SKM-1 (cell line): ENCODE measurements around the gene GGN.
"Not testable (repeated sequence)": the region's sequence is repeated elsewhere in the genome, so short reads cannot be mapped to it uniquely, and the experiment has no call there.

Experiments used
- DNase-seq: peaks from one replicate; lab custom pipeline; 2025; ENCODE audit not compliant: unreplicated experiment; lab: John Stamatoyannopoulos, UW

GGN gene

GRCh38 chr19:38387550-38388348, at the start of gene GGN:
Gene GGN (minus strand): TSS chr19:38388034. CDS start chr19:38387261, 773 bp downstream.
- peak; percentile 19 for DNase-seq

- DNase-seq: no peak
These were observed 49.5 kb upstream of the GGN start for GRCh38 chr19:38437295-38437694.

- no peak for DNase-seq
These were observed 46.8 kb upstream of the GGN start for GRCh38 chr19:38434549-38435051.

DNA sequence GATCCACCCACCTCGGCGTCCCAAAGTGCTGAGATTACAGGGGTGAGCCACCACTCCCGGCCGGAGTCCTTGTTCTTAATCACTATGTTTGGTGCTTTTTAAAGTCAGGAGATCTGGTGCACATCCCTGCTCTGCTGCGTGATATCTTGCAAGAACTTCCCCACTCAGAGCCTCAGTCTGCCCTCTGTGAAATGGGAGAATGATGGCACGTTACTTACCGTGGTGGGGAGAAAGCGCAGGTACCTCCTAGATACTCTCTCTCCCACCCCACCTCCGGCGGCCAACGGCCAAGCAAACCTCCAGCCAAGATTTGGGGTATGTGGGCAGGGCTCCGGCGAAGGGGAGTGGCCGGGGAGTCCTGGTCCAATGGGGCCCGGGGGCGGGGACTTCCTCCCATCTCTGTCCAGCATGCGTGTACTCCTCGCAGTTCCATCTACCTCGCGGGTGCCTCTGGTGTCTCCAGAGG, 45.5 kb upstream of the GGN start, which contains the start of gene RYR1:
Gene RYR1, plus strand, starts transcription at position 424 of the 466 bp plus-strand sequence. CDS start 139 bp downstream, outside the sequence.
- no peak for DNase-seq

DNA sequence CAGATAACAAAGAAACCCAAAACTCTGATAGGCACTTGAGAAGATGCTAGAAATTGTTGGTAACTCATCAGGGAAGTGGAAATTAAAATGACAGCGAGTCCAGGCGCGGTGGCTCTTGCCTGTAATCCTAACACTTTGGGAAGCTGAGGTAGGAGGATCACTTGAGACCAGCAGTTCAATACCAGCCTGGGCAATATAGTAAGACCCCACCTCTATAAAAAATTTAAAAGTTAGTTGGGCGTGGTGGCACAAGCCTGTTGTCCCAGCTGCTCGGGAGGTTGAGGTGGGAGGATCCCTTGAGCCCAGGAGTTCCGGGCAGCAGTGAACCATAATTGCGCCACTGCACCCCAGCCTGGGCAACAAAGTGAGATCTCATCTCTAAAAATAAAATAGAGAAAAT, 43.1 kb upstream of the GGN start:
- DNase-seq: no peak

GRCh38 chr19:38429811-38430156, 42.0 kb upstream of the GGN start:
- DNase-seq: no peak

DNA sequence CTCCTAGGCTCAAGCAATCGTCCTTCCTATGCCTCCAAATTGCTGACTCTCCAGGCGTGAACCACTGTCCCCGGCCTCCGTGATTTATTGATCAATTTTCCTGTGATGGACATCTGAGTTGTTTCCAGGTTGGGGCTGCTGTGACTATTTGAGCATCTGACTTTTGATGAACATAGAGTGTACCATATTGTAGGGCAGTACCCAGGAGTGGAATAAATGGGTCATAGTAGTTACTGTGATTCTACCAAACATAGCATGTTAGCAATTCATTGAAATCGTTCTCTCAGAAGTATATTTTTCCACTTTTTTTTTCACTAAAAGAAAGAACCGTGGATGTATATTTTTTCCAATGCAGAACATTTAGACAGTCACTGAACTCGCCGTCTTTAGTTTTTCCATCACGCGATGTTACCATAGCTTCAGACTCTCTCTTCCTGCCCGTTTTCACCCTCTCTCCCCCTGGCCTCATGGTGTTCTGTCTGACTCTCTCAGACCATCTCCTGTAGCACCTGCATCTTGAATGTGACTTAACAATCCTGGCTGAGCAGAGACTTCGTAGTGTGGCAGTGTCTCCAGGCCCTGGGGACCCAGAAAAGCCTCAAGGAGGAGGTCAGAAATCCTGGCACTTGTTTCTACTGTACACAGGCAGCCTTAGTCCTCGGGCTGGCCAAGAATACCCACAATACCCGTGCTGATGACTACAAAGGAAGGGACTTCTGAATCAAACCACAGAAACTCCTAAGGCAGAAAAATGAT, 41.4 kb upstream of the GGN start:
- DNase-seq: no peak

DNA sequence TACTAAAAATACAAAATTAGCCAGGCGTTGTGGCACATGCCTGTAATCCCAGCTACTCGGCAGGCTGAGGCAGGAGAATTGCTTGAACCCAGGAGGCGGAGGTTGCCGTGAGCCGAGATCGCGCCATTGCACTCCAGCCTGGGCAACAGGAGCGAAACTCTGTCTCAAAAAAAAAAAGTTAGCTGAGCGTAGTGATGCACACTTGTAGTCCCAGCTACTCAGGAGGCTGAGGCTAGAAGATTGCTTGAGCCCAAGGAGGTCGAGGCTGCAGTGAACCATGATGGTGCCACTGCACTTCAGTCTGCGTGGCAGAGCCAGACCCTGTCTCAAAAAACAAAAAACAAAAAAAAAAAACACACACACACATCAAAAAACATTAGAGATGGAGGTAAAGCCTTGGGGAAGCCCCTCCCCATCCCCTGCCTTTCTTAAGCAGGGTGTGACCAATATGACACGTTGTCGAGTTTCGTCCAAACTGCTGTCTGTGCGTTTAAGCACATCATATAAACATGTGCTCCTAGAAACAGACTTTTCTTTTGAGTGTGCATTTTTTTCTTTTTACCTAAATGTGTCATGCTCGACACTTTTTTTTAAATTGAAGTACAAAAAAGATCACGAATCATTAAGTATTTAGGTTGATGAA, 39.3 kb upstream of the GGN start:
- DNase-seq: not testable (repeated sequence)

- DNase-seq: peak; percentile 77
These were observed 38.1 kb upstream of the GGN start, which contains the start of gene RASGRP4 for GRCh38 chr19:38425810-38426466. Gene RASGRP4 (minus strand): TSS chr19:38426219. CDS start chr19:38426091, 128 bp downstream.

DNA sequence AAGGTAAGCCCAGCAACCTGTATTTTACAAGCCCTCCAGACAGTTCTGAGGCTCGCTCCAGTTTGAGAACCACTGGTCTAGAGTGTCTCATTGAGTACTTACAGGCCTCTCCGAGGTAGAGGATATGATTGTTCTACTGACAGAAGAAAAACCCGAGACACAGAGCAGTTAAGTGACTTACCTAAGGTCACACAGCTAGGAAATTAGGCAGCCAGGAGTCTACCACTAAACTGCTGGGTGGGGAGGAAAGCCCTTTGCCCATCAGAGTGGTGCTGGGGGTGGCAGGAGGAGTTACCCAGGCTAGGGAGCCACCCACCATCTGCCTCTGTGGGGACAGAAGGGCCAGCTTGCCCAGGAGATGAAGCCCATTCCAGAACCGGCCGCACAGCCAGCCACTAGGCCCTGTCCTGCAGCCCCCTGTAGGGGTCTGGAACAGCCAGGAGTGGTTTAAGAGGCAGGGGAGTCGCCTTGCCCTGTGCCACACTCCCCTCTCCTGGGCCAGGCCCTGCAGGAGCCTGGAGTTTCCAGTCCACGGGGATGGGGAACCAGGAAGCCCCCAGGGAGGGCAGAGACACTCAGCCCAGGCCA, 37.5 kb upstream of the GGN start:
- no peak for DNase-seq

GRCh38 chr19:38424272-38424671, 36.4 kb upstream of the GGN start:
- no peak for DNase-seq

DNA sequence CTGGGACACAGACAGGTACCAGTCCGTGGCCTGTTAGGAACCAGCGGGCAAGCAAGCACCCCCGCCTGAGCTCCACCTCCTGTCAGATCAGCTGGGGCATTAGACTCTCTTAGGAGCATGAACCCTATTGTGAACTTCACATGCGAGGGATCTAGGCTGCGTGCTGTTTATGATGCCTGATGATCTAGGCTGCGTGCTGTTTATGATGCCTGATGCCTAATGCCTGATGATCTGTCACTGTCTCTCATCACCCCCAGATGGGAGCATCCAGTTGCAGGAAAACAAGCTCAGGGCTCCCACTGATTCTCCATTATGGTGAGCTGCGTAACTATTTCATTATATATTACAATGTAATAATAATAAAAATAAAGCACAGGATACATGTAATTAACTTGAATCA, 34.6 kb upstream of the GGN start:
- no peak for DNase-seq

GRCh38 chr19:38421856-38422255, 34.0 kb upstream of the GGN start:
- DNase-seq: no peak

GRCh38 chr19:38420935-38421334, 33.1 kb upstream of the GGN start:
- DNase-seq: no peak

DNA sequence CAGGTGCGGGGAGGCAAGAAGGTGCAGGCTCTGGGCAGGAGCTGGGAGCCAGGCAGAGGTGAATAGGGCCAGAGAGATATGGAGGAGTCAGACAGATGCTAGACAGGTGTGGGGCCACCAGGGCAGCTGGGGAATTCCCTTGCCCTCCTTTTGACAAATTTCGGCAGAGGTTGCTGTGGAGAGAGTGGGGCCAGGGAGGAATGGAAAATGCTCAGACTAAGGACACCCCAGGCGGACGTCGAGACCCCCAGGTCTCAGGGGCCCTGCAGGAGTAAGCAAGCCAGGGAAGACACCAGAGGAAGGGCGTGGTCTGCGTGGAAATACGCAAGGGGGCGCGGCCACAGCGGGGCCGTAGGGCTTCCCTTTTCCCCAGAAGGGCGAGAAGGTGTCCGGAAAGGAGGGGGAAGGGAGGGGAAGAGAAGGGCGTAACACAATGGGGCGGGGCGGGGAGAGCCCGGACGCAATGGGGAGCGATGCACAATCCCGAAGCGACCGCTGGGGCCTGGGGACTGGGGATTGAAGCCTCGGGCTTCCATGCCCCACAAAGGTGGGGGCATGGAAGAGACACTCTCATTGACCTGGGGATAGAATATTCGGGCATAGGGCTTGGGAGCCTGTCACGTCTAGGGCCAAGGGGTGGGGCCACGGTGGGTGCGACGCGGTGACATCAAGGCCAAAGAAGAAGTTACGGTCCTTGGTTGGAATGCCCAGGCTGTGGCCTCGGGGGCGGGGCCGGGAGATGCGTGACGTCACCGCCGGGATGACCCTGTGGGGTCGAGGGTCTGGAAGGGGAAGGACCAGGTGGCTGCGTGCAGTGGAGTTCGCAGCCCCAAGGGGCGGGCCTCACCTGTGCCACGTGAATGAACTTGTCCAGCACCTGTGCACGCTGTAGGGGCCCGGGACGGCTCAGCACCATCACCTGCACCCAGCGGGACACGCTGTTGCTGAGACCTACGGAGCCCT, 30.0 kb upstream of the GGN start:
- DNase-seq: no peak

DNA sequence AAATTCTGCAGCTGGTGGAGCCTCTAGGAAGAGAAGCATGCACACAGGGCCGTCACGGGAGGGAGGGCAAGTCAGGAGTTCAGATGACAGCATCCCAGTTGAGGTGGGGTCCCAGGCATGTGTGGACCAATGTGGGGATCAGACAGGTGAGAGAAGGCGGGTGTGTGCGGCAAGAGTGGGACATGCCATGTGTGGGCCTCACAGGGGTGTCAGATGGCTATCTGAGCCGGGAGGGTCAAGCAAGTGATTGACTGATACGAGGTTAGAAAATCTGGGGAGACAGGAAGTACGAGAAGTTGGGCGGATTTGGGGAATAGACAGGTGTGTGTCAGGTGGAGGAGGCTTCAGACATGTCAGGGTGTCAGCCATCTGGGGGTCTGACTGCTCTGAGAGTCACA, 29.3 kb upstream of the GGN start:
- DNase-seq: no peak

GRCh38 chr19:38413416-38413815, 25.6 kb upstream of the GGN start:
- no peak for DNase-seq

DNA sequence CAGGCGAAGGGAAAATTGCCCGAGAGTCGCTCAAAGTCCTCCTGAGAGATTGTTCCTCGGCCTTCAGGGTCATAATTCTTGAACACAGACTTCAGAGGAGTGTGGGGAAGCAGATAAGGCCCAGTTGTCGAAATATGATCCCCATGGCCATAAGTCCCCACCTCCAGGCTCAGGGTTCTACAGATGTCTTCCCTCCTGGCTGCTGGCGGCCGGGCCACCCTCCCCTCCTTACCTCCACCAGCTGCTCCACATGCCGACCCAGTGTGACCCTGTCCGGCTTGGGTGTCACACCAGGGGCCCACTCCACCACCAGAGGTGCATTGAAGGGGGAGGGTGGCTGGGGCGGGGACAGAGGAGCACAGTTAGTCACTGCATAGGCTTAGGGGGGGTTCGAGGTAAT, 25.1 kb upstream of the GGN start:
- no peak for DNase-seq

GRCh38 chr19:38412491-38412890, 24.7 kb upstream of the GGN start:
- no peak for DNase-seq
